Measurements from ENCODE around the gene ROMO1.

DNA sequence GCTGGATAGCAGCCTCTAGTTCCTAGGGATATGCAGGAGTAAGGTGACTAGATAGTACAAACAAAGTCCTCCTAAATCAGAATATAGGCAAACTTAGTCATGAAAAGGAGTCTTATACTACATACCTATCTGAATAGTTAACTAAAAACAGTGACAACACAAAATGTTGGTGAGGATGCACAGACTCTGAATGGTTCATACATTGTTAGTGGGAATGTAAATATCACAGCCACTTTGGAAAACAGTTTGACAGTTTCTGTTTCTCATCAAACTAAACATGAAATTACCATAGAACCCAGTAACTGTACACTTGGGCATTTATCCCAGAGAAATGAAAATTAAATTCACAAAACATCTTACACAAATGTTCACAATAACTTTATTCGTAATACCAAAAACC, 17.2 kb upstream of the ROMO1 start:
- TF ChIP-seq, protein P1, sequence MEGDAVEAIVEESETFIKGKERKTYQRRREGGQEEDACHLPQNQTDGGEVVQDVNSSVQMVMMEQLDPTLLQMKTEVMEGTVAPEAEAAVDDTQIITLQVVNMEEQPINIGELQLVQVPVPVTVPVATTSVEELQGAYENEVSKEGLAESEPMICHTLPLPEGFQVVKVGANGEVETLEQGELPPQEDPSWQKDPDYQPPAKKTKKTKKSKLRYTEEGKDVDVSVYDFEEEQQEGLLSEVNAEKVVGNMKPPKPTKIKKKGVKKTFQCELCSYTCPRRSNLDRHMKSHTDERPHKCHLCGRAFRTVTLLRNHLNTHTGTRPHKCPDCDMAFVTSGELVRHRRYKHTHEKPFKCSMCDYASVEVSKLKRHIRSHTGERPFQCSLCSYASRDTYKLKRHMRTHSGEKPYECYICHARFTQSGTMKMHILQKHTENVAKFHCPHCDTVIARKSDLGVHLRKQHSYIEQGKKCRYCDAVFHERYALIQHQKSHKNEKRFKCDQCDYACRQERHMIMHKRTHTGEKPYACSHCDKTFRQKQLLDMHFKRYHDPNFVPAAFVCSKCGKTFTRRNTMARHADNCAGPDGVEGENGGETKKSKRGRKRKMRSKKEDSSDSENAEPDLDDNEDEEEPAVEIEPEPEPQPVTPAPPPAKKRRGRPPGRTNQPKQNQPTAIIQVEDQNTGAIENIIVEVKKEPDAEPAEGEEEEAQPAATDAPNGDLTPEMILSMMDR (IDR thresholded peaks at IDR 0.05), result no peak
- TF ChIP-seq POLR2A (IDR thresholded peaks at IDR 0.05), result no peak

Measured in adrenal gland (tissue), 5 donors.